Measurements from ENCODE around the gene DDHD1.

Gene DDHD1

GRCh38 chr14:52998376-52999015, 154.6 kb downstream of the DDHD1 start:
- no peak overlapping the region for H3K4me3 ChIP-seq (ENCODE audit: low read depth, low read length)
- no peak for DNase-seq (ENCODE audit: low read depth)
- no peak for TF ChIP-seq CTCF (IDR thresholded peaks at IDR 0.05; ENCODE audit: low read depth, low read length, missing control alignments)

- TF ChIP-seq CTCF (IDR thresholded peaks at IDR 0.05; ENCODE audit: low read depth, low read length, missing control alignments), result no peak
- DNase-seq (ENCODE audit: low read depth), result no peak
- H3K4me3 ChIP-seq (ENCODE audit: low read depth, low read length), result no peak overlapping the region
Observed at GRCh38 chr14:52996493-52996892, 156.6 kb downstream of the DDHD1 start.

- no peak for TF ChIP-seq CTCF (IDR thresholded peaks at IDR 0.05; ENCODE audit: low read depth, low read length, missing control alignments)
- no peak for DNase-seq (ENCODE audit: low read depth)
- no peak overlapping the region for H3K4me3 ChIP-seq (ENCODE audit: low read depth, low read length)
Observed at GRCh38 chr14:52995998-52996397, 157.1 kb downstream of the DDHD1 start.

- TF ChIP-seq CTCF (IDR thresholded peaks at IDR 0.05; ENCODE audit: low read depth, low read length, missing control alignments), result no peak
- H3K4me3 ChIP-seq (ENCODE audit: low read depth, low read length), result no peak overlapping the region
- DNase-seq (ENCODE audit: low read depth), result no peak
Observed at GRCh38 chr14:52992236-52992870, 160.8 kb downstream of the DDHD1 start.

- no peak for TF ChIP-seq CTCF (IDR thresholded peaks at IDR 0.05; ENCODE audit: low read depth, low read length, missing control alignments)
- DNase-seq (ENCODE audit: low read depth), result no peak
- H3K4me3 ChIP-seq (ENCODE audit: low read depth, low read length), result no peak overlapping the region
Observed at GRCh38 chr14:52988139-52988538, 165.0 kb downstream of the DDHD1 start.

- TF ChIP-seq CTCF (IDR thresholded peaks at IDR 0.05; ENCODE audit: low read depth, low read length, missing control alignments), result no peak
- no peak overlapping the region for H3K4me3 ChIP-seq (ENCODE audit: low read depth, low read length)
- no peak for DNase-seq (ENCODE audit: low read depth)
Observed at GRCh38 chr14:52987514-52987913, 165.6 kb downstream of the DDHD1 start.

- H3K4me3 ChIP-seq (ENCODE audit: low read depth, low read length), result no peak overlapping the region
- no peak for TF ChIP-seq CTCF (IDR thresholded peaks at IDR 0.05; ENCODE audit: low read depth, low read length, missing control alignments)
- DNase-seq (ENCODE audit: low read depth), result no peak
Observed at GRCh38 chr14:52987042-52987441, 166.1 kb downstream of the DDHD1 start.

Data from GM12864 (cell line).